ENCODE data around the gene RTN4RL1.

The RTN4RL1 gene

GRCh38 chr17:1933875-1934715 lies 91.0 kb downstream of the RTN4RL1 start:
- Histone ChIP-seq H3K4me3 (ENCODE audit: low read depth, low read length) (no peak overlapping the region), H3K9ac (no peak overlapping the region), H3K27ac (no peak overlapping the region), H3K79me2 (no peaks in the 10 kb centered on the region), H3K9me3 (ENCODE audit: control insufficient read depth, low read length) (no peaks in the 10 kb centered on the region), H3K4me1 (peaks cover 3% of the 10 kb centered on the region), H3K4me2 (ENCODE audit: low read length) (no peak overlapping the region), H3K27me3 (ENCODE audit: control insufficient read depth, insufficient read depth, low read length) (no peaks in the 10 kb centered on the region), H2AFZ (no peak overlapping the region), H3K36me3 (ENCODE audit: control insufficient read depth, insufficient read depth, low read length) (no peaks in the 10 kb centered on the region)
- TF ChIP-seq CTCF (IDR thresholded peaks at IDR 0.05) = no peak

GRCh38 chr17:1931844-1932579 lies 93.1 kb downstream of the RTN4RL1 start:
- no peaks in the 10 kb centered on the region for H3K36me3 ChIP-seq (ENCODE audit: control insufficient read depth, insufficient read depth, low read length)
- H3K9ac ChIP-seq = no peak overlapping the region
- no peaks in the 10 kb centered on the region for H3K27me3 ChIP-seq (ENCODE audit: control insufficient read depth, insufficient read depth, low read length)
- H3K4me2 ChIP-seq (ENCODE audit: low read length) = no peak overlapping the region
- no peak for TF ChIP-seq CTCF (IDR thresholded peaks at IDR 0.05)
- peaks cover 3% of the 10 kb centered on the region for H3K4me1 ChIP-seq
- H3K9me3 ChIP-seq (ENCODE audit: control insufficient read depth, low read length) = no peaks in the 10 kb centered on the region
- H3K79me2 ChIP-seq = no peaks in the 10 kb centered on the region
- H3K27ac ChIP-seq = no peak overlapping the region
- no peak overlapping the region for H2AFZ ChIP-seq
- H3K4me3 ChIP-seq (ENCODE audit: low read depth, low read length) = no peak overlapping the region

- Histone ChIP-seq H3K27ac (no peak overlapping the region), H3K4me1 (peaks cover 3% of the 10 kb centered on the region), H2AFZ (no peak overlapping the region), H3K27me3 (ENCODE audit: control insufficient read depth, insufficient read depth, low read length) (no peaks in the 10 kb centered on the region), H3K4me3 (ENCODE audit: low read depth, low read length) (no peak overlapping the region), H3K36me3 (ENCODE audit: control insufficient read depth, insufficient read depth, low read length) (no peaks in the 10 kb centered on the region), H3K4me2 (ENCODE audit: low read length) (no peak overlapping the region), H3K9ac (no peak overlapping the region), H3K79me2 (no peaks in the 10 kb centered on the region), H3K9me3 (ENCODE audit: control insufficient read depth, low read length) (no peaks in the 10 kb centered on the region)
- no peak for TF ChIP-seq CTCF (IDR thresholded peaks at IDR 0.05)
These were observed 94.8 kb downstream of the RTN4RL1 start for GRCh38 chr17:1930337-1930645.

GRCh38 chr17:1928976-1929375 lies 96.2 kb downstream of the RTN4RL1 start:
- H3K4me1 ChIP-seq = peaks cover 3% of the 10 kb centered on the region
- H3K9me3 ChIP-seq (ENCODE audit: control insufficient read depth, low read length) = no peaks in the 10 kb centered on the region
- TF ChIP-seq CTCF (IDR thresholded peaks at IDR 0.05) = no peak
- H3K4me2 ChIP-seq (ENCODE audit: low read length) = no peak overlapping the region
- no peaks in the 10 kb centered on the region for H3K27me3 ChIP-seq (ENCODE audit: control insufficient read depth, insufficient read depth, low read length)
- H2AFZ ChIP-seq = no peak overlapping the region
- H3K4me3 ChIP-seq (ENCODE audit: low read depth, low read length) = no peak overlapping the region
- no peaks in the 10 kb centered on the region for H3K79me2 ChIP-seq
- no peak overlapping the region for H3K27ac ChIP-seq
- no peaks in the 10 kb centered on the region for H3K36me3 ChIP-seq (ENCODE audit: control insufficient read depth, insufficient read depth, low read length)
- H3K9ac ChIP-seq = no peak overlapping the region
